Stimulated activated CD4-positive, alpha-beta T cell treated with anti-CD3 and anti-CD28 coated beads, Interleukin-15, amount 100 ng/mL, for 1 hour (primary cell): ENCODE results near the gene KIAA1191.
"Not testable (repeated sequence)": the region's sequence is repeated elsewhere in the genome, so short reads cannot be mapped to it uniquely, and the experiment has no call there.

Experiments used
- DNase-seq, 2 donors: peaks; one replicate each; pipeline ENCODE4 v3.0.0-alpha.2; 2020; ENCODE audit warnings: low read depth in 1 of 2, low spot score in 1 of 2

KIAA1191 gene, protein sequence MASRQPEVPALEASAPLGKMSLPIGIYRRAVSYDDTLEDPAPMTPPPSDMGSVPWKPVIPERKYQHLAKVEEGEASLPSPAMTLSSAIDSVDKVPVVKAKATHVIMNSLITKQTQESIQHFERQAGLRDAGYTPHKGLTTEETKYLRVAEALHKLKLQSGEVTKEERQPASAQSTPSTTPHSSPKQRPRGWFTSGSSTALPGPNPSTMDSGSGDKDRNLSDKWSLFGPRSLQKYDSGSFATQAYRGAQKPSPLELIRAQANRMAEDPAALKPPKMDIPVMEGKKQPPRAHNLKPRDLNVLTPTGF

DNA sequence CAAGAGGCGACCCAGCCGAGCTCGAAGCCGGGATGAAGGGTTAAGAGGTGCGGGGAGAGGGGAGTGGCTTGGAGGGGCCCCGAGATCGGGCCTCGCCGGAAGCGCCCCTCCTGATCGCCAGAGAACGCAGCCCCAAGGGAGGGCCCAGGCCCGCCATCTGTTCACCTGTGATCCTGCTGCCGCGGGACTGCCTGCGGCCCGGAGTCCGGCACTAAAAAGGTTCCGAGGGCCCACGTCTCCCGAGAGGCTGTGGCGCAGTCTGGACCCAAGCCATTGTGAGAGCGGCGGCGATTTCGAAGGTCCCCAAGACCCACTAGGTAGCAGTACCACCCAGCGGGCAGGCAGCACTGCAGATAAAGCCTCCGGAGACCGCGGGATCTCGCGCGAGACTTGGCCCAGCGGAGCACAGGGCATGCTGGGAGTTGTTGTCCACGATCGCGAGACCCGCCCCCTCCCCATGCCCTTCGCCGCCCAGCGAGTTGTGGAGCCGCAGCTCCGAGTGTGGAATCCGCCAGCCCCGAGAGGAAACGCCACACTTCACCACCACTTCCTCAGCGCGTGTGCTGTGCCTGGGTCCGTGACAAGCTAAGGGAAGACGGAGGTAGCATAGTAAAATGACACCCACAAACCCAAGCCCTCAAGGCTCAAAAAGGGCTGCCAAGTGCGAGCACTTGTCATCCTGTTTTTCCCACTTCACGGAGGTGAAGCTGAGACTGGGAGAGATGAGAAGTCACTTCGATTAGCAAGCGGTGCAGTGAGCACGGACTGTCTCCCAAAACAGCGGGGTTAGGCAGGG, at the start of gene KIAA1191:
Gene KIAA1191 (minus strand): TSS at position 328 of the 796 bp plus-strand sequence. CDS start 2,256 bp downstream, outside the sequence.
- peak; percentile 89 to 90 for DNase-seq

GRCh38 chr5:176410486-176411180, 49.1 kb upstream of the KIAA1191 start:
- no peak for DNase-seq

GRCh38 chr5:176409765-176410164, 48.2 kb upstream of the KIAA1191 start:
- DNase-seq, result no peak

GRCh38 chr5:176408590-176408989, 47.0 kb upstream of the KIAA1191 start:
- no peak for DNase-seq

DNA sequence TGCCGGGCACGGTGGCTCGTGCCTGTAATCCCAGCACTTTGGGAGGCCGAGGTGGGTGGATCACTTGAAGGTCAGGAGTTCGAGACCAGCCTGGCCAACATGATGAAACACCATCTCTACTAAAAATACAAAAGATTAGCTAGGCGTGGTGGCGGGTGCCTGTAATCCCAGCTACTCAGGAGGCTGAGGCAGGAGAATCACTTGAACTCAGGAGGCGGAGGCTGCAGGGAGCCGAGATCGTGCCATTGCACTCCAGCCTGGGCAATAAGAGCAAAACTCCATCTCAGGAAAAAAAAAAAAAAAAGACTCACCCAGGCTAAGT, 46.6 kb upstream of the KIAA1191 start:
- DNase-seq, result not testable (repeated sequence)

- no peak for DNase-seq
Measured at GRCh38 chr5:176407456-176408251, 46.1 kb upstream of the KIAA1191 start.

- DNase-seq, result no peak
Measured at GRCh38 chr5:176406436-176407052, 45.0 kb upstream of the KIAA1191 start.

DNA sequence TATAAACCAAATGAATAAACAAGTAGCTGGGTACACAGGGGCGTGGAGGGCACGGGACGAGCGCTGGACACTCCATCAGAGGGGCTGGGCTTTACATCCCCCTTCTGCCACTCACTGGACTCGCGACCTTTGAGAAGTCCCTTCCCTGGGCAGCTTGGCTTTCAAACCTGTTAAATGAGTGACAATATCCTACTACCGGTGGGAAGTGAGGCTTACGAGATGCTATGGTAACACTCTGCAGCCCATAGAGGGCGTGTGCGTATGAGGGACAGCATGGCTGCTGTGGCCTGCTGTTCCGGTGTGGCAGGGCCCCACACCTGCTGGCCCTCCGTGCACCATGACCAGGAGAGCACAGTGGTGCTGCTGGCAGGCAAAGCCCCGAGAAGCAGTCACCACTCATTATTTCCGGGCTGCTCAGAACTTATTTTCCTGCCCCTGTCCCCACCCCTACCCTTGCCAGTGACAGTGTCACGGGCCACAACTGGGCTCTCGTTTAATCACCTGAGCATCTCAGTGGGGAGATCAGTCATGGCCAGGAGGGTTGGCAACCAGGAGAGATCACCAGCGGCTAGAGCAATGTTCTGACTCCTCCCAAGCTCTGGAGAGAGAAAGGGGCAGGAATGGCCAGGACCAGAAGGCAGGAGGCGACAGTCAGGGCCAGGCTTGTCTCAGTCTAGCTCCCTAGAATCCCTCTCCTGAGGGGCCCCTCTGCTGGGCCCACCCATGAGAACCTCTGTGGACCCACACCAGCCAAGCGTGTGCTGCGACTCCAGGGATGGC, 44.3 kb upstream of the KIAA1191 start:
- DNase-seq, result no peak

GRCh38 chr5:176401281-176402205, 40.0 kb upstream of the KIAA1191 start:
- DNase-seq, result no peak

DNA sequence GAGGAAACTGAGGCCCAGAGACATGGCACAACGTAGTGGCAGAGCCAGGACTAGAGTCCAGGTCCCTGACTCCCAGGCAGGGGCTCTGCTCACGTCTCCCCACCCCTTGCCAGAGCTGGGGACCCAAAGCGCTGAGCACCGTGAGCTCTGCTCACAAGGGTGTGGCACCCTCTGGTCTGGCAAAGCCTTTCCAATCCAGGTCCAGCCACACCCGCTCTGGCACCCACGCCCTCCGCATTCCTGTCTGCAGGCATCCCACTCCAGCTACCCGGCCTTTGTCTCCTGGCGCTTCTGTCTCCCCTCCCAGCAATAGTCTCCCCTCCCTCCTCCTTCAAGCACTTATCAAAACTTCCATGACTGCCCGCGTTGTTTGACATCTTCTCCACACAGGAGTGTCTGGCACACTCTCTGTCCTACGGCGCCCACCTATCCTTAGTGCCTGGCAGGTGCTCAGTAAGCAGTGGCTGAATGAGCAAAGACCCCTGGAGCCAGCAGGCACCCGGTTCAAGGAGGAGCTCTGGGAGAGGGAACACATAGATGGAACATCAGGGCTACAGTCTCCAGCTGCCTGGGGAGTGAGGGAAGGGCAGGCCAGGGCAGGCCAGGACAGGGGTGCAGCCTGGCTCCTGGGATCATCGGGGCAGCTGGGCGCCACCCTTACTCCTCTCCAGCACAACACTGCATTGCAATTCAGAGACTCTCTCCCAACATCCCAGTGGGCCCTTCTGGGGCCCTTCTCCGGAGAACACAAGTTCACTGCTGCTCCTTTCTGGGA, 39.0 kb upstream of the KIAA1191 start:
- no peak for DNase-seq

DNA sequence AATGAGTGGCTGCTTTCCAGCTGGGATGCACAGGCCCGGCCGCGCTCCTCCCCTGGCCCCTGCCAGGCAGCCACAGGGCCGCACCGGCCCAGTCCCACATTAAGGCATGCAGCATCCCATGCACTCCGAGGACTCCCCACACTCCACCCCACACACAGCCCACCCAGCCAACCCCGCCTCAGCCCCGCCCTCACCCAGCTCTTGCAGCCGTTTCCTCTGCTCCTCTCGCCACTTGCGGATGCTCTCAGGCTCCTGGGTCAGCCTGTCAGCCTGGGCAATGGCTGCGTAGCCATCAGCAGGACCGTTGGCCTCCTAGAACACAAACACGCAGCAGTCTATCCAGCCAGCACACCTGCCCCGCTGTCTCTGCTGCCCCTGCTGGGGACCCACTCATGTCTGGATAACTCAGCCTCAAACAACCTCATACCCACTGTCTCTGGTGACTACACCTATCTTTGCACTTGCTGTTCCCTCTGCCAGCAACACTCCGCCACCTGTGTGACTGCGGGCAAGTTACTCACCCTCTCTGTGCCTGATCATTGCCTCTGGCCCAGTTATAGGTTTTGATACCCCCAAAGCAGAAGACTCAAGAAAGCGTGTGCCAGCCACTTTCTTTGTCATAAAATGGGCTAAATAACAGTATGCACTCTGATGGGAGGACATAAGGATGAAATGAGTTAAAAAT, 36.3 kb upstream of the KIAA1191 start:
- no peak for DNase-seq

DNA sequence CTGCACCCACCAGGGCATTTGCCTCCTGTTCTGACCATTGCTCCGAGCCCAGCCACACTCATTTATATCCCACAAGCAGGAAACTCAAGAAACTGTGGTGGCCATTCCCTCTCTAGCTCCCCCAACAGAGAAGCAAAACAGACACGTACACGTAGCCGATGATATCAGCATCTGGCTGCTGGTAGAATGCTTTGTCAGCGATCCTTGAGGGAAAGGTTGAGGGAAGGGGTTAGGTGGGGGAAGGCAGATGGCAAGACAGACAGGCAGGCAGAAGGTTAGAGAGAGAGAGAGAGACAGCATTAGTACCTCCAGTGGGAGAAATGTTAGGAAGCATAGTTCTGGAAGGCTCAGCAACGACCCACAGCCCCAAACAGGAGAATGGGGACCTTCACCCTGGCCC, 34.8 kb upstream of the KIAA1191 start:
- no peak for DNase-seq

- DNase-seq, result no peak
Measured at GRCh38 chr5:176394881-176395675, 33.5 kb upstream of the KIAA1191 start.

GRCh38 chr5:176394096-176394495, 32.5 kb upstream of the KIAA1191 start:
- DNase-seq, result no peak

- DNase-seq, result no peak
Measured at GRCh38 chr5:176392526-176392925, 31.0 kb upstream of the KIAA1191 start.

DNA sequence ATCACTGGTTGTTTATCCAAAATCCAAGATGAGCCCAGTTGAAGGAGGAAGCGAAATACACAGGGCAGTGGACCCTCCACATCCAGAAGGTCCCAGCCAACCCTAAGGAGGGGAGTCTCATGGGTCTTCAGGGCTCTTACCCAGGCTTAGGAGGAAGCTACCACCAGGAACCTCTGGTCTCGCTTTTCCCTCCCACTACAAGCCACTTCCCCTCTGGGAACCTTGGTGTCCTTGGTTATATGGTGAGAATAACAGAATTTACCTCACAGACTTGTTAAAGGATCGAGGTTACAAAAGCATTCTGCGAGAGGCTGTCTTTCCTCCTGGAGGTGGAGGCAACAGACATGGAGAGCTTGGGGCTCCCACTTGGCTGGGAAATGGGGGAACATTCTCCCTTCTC, 30.4 kb upstream of the KIAA1191 start:
- no peak for DNase-seq

DNA sequence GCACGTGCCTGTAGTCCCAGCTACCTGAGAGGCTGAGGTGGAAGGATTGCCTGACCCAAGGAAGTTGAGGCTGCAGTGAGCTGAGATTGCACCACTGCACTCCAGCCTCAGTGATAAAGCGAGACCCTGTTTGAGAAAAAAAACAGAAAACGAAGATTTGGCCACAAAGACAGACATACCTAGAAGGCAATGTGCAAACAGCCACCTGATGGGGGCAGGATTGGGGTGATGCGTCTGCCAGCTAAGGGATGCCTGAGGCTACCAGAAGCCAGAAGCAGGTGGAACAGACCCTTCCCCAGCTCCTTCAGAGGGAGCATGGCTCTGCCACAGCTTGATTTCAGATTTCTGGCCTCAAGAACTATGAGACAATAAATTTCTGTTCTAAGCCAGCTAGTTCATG, 29.9 kb upstream of the KIAA1191 start:
- no peak for DNase-seq
